ENCODE data around the gene SLC44A1. TPM values are rescaled to one million over a fixed set of nuclear protein-coding genes. Genes with fewer than 3 reads are reported as not detected.

SLC44A1 gene
- total and polyA plus RNA-seq, 10 of the 15 experiments (the other 5 are each of a cell fraction or from before 2014, with no cell fraction given): 2.4 to 21.2 (median 12.4) TPM

DNA sequence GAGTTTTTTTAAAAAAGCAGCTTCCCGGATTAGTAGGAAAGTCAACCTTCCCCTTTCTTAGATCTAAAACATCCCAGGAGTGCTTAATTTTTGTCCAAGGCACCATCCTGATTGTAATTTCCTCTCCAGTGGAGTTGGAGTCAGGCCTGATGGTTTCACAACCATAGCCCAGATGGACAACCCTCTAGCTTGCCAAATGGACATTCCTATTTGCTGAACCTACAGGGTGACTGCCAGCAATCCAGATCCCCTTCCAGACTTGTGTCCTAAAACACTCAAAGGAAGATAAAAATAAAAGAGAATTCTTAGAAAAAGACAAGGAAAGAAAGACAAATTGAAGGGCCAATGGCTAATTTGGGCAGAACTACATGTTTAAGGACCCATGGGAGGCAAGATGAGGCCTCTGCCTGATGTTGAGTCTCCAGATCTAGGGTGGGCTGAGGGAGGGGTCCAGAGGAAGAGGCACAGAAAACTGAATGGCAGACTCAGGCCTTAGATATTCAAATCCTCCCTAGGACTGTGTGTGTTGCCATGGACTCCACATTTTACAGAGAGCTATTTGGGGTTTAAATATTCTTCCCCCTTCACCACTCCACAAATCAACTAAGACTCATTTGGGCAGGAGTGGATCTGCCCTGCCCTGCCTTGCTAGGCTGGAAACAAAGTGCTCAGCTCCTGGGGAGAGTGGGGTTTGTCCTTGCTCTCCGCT is 38.5 kb upstream of the SLC44A1 start:
- DNase-seq (ENCODE audit: low read depth, low spot score) (no peak), FAIRE-seq (no peak), ATAC-seq (no peak)
- no peak overlapping the region for H3K4me3 ChIP-seq
- whole genome bisulfite sequencing (ENCODE audit: insufficient coverage, insufficient replicate concordance, low lambda C conversion rate, missing lambda C conversion rate): 72% methylated on average over 2 of the region's 2 CpGs
- no peak overlapping the region for H2AFZ ChIP-seq (ENCODE audit: control insufficient read depth, low read depth, low read length)
- ChIA-PET CTCF (interaction anchor here (1.0 kb wide), 1 partner anchor 23 kb away, joined by 3 read pairs; no protein-coding TSS in a partner anchor), RAD21 (ENCODE audit: unreplicated experiment) (no interaction called here), SMC1A (ENCODE audit: uncharacterized antibody, unreplicated experiment) (no interaction called here), POLR2A (interaction anchor here (0.6 kb wide), 1 partner anchor 15 kb away, joined by 3 read pairs; no protein-coding TSS in a partner anchor)
- no peaks in the 10 kb centered on the region for H3K27me3 ChIP-seq (replicated peaks in 1 of 2; ENCODE audit: control insufficient read depth in 2 of 2, insufficient read depth in 2 of 2, low read length in 1 of 2)
- H3K27ac ChIP-seq (ENCODE audit: control insufficient read depth, insufficient read depth): no peak overlapping the region
- no peaks in the 10 kb centered on the region for H4K20me1 ChIP-seq (ENCODE audit: control insufficient read depth, insufficient read depth)
- no peak overlapping the region for H3K9ac ChIP-seq (ENCODE audit: control insufficient read depth, insufficient read depth, low read length)
- TF ChIP-seq STAT1 (conservative IDR thresholded peaks at IDR 0.05): no peak
- in situ Hi-C loops (cut with MboI) (no loop called here), intact Hi-C loops (cut with micrococcal nuclease; ENCODE audit: unreplicated experiment) (no loop called here)
- BruUV-seq (replicated peaks): no TSS peak
- no peak overlapping the region for H3K4me2 ChIP-seq (ENCODE audit: control insufficient read depth, insufficient read depth)
- no peaks in the 10 kb centered on the region for H3K36me3 ChIP-seq (ENCODE audit: control insufficient read depth in 2 of 2, insufficient read depth in 2 of 2, low read length in 1 of 2)
- no peaks in the 10 kb centered on the region for H3K9me3 ChIP-seq (replicated peaks; ENCODE audit: control insufficient read depth, insufficient read depth, low read length)
- no peaks in the 10 kb centered on the region for H3K79me2 ChIP-seq (ENCODE audit: control insufficient read depth, insufficient read depth, low read length)
- no peaks in the 10 kb centered on the region for H3K4me1 ChIP-seq (ENCODE audit: control insufficient read depth, insufficient read depth, low read length)

- RAD21 ChIA-PET (ENCODE audit: unreplicated experiment): no interaction called here
Measured at GRCh38 chr9:105206496-105206820, 38.0 kb upstream of the SLC44A1 start.

More at GRCh38 chr9:105206496-105206820, 38.0 kb upstream of the SLC44A1 start:
- no peaks in the 10 kb centered on the region for H4K20me1 ChIP-seq (ENCODE audit: control insufficient read depth, insufficient read depth)
- H3K9me3 ChIP-seq (replicated peaks; ENCODE audit: control insufficient read depth, insufficient read depth, low read length): no peaks in the 10 kb centered on the region
- CTCF ChIA-PET: interaction anchor here (1.0 kb wide), 1 partner anchor 23 kb away, joined by 3 read pairs; no protein-coding TSS in a partner anchor
- DNase-seq (ENCODE audit: low read depth, low spot score) (no peak), ATAC-seq (no peak), FAIRE-seq (no peak)
- BruUV-seq (replicated peaks): no TSS peak
- no peaks in the 10 kb centered on the region for H3K27me3 ChIP-seq (replicated peaks in 1 of 2; ENCODE audit: control insufficient read depth in 2 of 2, insufficient read depth in 2 of 2, low read length in 1 of 2)
- H3K4me1 ChIP-seq (ENCODE audit: control insufficient read depth, insufficient read depth, low read length): no peaks in the 10 kb centered on the region
- no peak overlapping the region for H3K4me2 ChIP-seq (ENCODE audit: control insufficient read depth, insufficient read depth)
- SMC1A ChIA-PET (ENCODE audit: uncharacterized antibody, unreplicated experiment): no interaction called here
- no peak for TF ChIP-seq SMAD1 (IDR thresholded peaks at IDR 0.05; ENCODE audit: low read depth, partially characterized antibody)
- TF ChIP-seq STAT1 (conservative IDR thresholded peaks at IDR 0.05): no peak
- no peak for TF ChIP-seq JUNB (IDR thresholded peaks at IDR 0.05)
- no peak for TF ChIP-seq SRF (IDR thresholded peaks at IDR 0.05; ENCODE audit: low read depth in 2 of 2, low read length in 2 of 2)
- TF ChIP-seq POLR2AphosphoS5 (IDR thresholded peaks at IDR 0.05; ENCODE audit: low read length): no peak
- TF ChIP-seq SUZ12 (IDR thresholded peaks at IDR 0.05; ENCODE audit: unreplicated experiment): no peak
- TF ChIP-seq NR2F1 (conservative IDR thresholded peaks at IDR 0.05): no peak
- no peak for TF ChIP-seq YY1 (IDR thresholded peaks at IDR 0.05; ENCODE audit: low read depth, low read length)
- TF ChIP-seq JUND (IDR thresholded peaks at IDR 0.05; ENCODE audit: low read depth, low read length): no peak
- TF ChIP-seq CEBPZ (IDR thresholded peaks at IDR 0.05; ENCODE audit: low read depth, low read length): no peak
- TF ChIP-seq STAT3 (IDR thresholded peaks at IDR 0.05; ENCODE audit: low read depth, low read length): no peak
- no peak for TF ChIP-seq EED (IDR thresholded peaks at IDR 0.05; ENCODE audit: low read depth)
- intact Hi-C loops (cut with micrococcal nuclease; ENCODE audit: unreplicated experiment) (no loop called here), in situ Hi-C loops (cut with MboI) (no loop called here)
- no peak overlapping the region for H2AFZ ChIP-seq (ENCODE audit: control insufficient read depth, low read depth, low read length)
- no peak overlapping the region for H3K9ac ChIP-seq (ENCODE audit: control insufficient read depth, insufficient read depth, low read length)
- POLR2A ChIA-PET: no interaction called here
- WGBS (ENCODE audit: insufficient coverage, insufficient replicate concordance, low lambda C conversion rate, missing lambda C conversion rate): 41% methylated on average over 2 of the region's 2 CpGs
- no peaks in the 10 kb centered on the region for H3K36me3 ChIP-seq (ENCODE audit: control insufficient read depth in 2 of 2, insufficient read depth in 2 of 2, low read length in 1 of 2)
- no peak overlapping the region for H3K27ac ChIP-seq (ENCODE audit: control insufficient read depth, insufficient read depth)
- H3K79me2 ChIP-seq (ENCODE audit: control insufficient read depth, insufficient read depth, low read length): no peaks in the 10 kb centered on the region
- no peak overlapping the region for H3K4me3 ChIP-seq

Data from GM12878 (cell line).